Sigmoid colon (tissue), 4 donors: ENCODE data around the gene FSD1L.

Experiments used
- CTCF ChIP-seq, 4 experiments: fragments of 450-650 bp in 3 of 4; fragments of 200-600 bp in 1 of 4; IDR thresholded peaks; one replicate each; pipeline ENCODE4 v1.5.1; 2016 to 2019; ENCODE audit warnings: antibody characterized with exemption in 4 of 4, mild to moderate bottlenecking in 3 of 4, moderate library complexity in 2 of 4
- EP300 ChIP-seq, 4 donors: sonication (generic); formaldehyde crosslinking; IDR thresholded peaks; one replicate each; pipeline ENCODE4 v1.6.1; 2017; ENCODE audit warnings: antibody characterized with exemption in 4 of 4
- POLR2A ChIP-seq, 2 donors: fragments of 450-650 bp; IDR thresholded peaks; one replicate each; pipeline ENCODE4 v1.6.1; 2016; ENCODE audit warnings: antibody characterized with exemption in 2 of 2, mild to moderate bottlenecking in 2 of 2, moderate library complexity in 2 of 2
- POLR2AphosphoS5 ChIP-seq, 4 donors: sonication (generic); formaldehyde crosslinking; IDR thresholded peaks; one replicate each; pipeline ENCODE4 v1.6.1; 2017; ENCODE audit warnings: antibody characterized with exemption in 4 of 4

- TF ChIP-seq CTCF (IDR thresholded peaks at IDR 0.05) (no peak), POLR2AphosphoS5 (IDR thresholded peaks at IDR 0.05) (no peak), POLR2A (IDR thresholded peaks at IDR 0.05) (no peak), EP300 (IDR thresholded peaks at IDR 0.05) (no peak)
Measured at GRCh38 chr9:105436783-105437182, 11.1 kb upstream of the FSD1L start.
